GM10847 (cell line): Measurements from ENCODE around the gene CHPF2.

Source experiments
- POLR2A ChIP-seq: IDR thresholded peaks from 2 replicates; pipeline ENCODE4 v1.6.1; 2011; ENCODE audit not compliant: insufficient read length; ENCODE audit errors: extremely low read depth

The CHPF2 gene

GRCh38 chr7:151232091-151232916 is at the start of gene CHPF2:
Gene CHPF2 (plus strand): TSS chr7:151232483. CDS start chr7:151234012, 1,529 bp downstream.
- TF ChIP-seq POLR2A: peak; percentile 90

- TF ChIP-seq POLR2A: no peak
Measured at GRCh38 chr7:151185762-151186639, 46.3 kb upstream of the CHPF2 start.

- TF ChIP-seq POLR2A: no peak
Measured at GRCh38 chr7:151186640-151187408, 45.5 kb upstream of the CHPF2 start, which contains the start of gene ASB10. Gene ASB10 (minus strand): TSS chr7:151187250. CDS start chr7:151187130, 120 bp downstream.

GRCh38 chr7:151187409-151188251 is 44.7 kb upstream of the CHPF2 start:
- no peak for TF ChIP-seq POLR2A

- TF ChIP-seq POLR2A: no peak
Measured at GRCh38 chr7:151188252-151188542, 44.1 kb upstream of the CHPF2 start.

GRCh38 chr7:151189038-151189437 is 43.2 kb upstream of the CHPF2 start:
- TF ChIP-seq POLR2A: no peak

- TF ChIP-seq POLR2A: no peak
Measured at GRCh38 chr7:151191544-151191943, 40.7 kb upstream of the CHPF2 start.

GRCh38 chr7:151192002-151192539 is 40.2 kb upstream of the CHPF2 start:
- TF ChIP-seq POLR2A: no peak

- no peak for TF ChIP-seq POLR2A
Measured at GRCh38 chr7:151193203-151193978, 38.9 kb upstream of the CHPF2 start.

- no peak for TF ChIP-seq POLR2A
Measured at GRCh38 chr7:151194188-151194587, 38.1 kb upstream of the CHPF2 start.

- TF ChIP-seq POLR2A: no peak
Measured at GRCh38 chr7:151195616-151196450, 36.5 kb upstream of the CHPF2 start.

GRCh38 chr7:151197932-151198331 is 34.4 kb upstream of the CHPF2 start:
- TF ChIP-seq POLR2A: no peak

- TF ChIP-seq POLR2A: no peak
Measured at GRCh38 chr7:151198945-151199848, 33.1 kb upstream of the CHPF2 start.
